SK-N-SH (cell line): ENCODE results near the gene SYNE1.

Experiments used
- YY1 ChIP-seq: IDR thresholded peaks from 2 replicates; pipeline ENCODE4 v1.4.0; 2012; ENCODE audit warnings: low read depth, mild to moderate bottlenecking
- TF ChIP-seq, protein P1 (sequence below): fragments of 200-600 bp; sonication (generic); IDR thresholded peaks from 2 replicates; pipeline ENCODE4 v1.6.1; 2017; ENCODE audit warnings: antibody characterized with exemption, mild to moderate bottlenecking, moderate library complexity

- TF ChIP-seq YY1 = no peak
- TF ChIP-seq, protein P1, sequence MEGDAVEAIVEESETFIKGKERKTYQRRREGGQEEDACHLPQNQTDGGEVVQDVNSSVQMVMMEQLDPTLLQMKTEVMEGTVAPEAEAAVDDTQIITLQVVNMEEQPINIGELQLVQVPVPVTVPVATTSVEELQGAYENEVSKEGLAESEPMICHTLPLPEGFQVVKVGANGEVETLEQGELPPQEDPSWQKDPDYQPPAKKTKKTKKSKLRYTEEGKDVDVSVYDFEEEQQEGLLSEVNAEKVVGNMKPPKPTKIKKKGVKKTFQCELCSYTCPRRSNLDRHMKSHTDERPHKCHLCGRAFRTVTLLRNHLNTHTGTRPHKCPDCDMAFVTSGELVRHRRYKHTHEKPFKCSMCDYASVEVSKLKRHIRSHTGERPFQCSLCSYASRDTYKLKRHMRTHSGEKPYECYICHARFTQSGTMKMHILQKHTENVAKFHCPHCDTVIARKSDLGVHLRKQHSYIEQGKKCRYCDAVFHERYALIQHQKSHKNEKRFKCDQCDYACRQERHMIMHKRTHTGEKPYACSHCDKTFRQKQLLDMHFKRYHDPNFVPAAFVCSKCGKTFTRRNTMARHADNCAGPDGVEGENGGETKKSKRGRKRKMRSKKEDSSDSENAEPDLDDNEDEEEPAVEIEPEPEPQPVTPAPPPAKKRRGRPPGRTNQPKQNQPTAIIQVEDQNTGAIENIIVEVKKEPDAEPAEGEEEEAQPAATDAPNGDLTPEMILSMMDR = no peak
These were observed 107.8 kb downstream of the SYNE1 start for GRCh38 chr6:152529369-152529768.
